ENCODE data around the gene CCDC192. TPM values are rescaled to one million over a fixed set of nuclear protein-coding genes. Genes with fewer than 3 reads are reported as not detected.

CCDC192 gene
- total RNA-seq, 2 donors from 2014 or later, result not detected

DNA sequence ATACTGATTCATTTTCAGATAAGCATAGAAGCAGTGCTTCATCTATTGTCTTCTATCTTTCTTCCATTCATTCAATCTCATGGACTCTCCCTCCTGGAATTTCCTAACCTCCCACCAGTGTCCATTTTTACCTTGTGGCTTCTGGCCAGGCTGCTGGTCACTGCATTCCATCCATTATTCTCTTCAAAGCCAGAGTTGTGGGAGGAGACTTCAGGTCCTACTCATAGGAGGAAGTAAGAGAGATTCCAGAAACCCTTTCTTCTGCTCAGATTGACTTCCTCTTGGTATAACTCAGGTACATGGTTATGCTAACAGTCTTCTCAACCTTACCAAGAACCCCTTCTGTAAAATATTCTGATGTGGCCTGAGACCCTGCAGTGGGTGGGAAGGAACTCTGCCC is 227.1 kb downstream of the CCDC192 start:
- H3K27ac Mint-ChIP-seq, result no peak overlapping the region
- H3K36me3 Mint-ChIP-seq, result no peaks in the 10 kb centered on the region
- no peaks in the 10 kb centered on the region for H3K9me3 Mint-ChIP-seq
- H3K4me3 Mint-ChIP-seq, result no peak overlapping the region
- DNase-seq (ENCODE audit: low spot score), result no peak
- H3K27me3 Mint-ChIP-seq, result peaks cover 8 to 9% of the 10 kb centered on the region in 2 donors
- ATAC-seq, result no peak
- peaks cover 0 to 3% of the 10 kb centered on the region in 2 donors for H3K4me1 Mint-ChIP-seq (ENCODE audit: low read depth in 2 of 2)

DNA sequence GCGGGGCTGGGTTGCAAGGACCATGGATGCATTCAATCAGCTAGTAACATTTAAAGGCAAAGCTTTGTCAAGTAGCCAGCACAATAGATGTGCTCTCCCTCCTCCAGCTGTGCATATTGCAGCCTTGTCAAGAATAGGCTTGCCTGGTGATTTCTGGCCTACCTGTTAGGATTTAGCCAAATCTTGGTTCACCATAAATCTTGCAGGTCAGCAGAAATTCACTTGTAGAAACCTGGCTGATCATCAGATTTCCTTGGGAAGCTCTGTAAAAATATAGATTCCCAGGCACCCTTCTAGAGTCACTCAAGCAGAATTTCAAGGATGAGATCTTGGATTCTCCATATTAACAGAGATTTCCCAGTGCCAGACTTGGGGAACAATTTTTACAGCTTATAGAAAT is 228.2 kb downstream of the CCDC192 start:
- ATAC-seq, result no peak
- H3K9me3 Mint-ChIP-seq, result no peaks in the 10 kb centered on the region
- H3K36me3 Mint-ChIP-seq, result no peaks in the 10 kb centered on the region
- H3K4me3 Mint-ChIP-seq, result no peak overlapping the region
- DNase-seq (ENCODE audit: low spot score), result no peak
- H3K4me1 Mint-ChIP-seq (ENCODE audit: low read depth in 2 of 2), result peaks cover 4 to 8% of the 10 kb centered on the region in 2 donors
- no peak overlapping the region for H3K27ac Mint-ChIP-seq
- peaks cover 4 to 5% of the 10 kb centered on the region in 2 donors for H3K27me3 Mint-ChIP-seq

GRCh38 chr5:127933348-127933747 is 230.2 kb downstream of the CCDC192 start:
- no peaks in the 10 kb centered on the region for H3K9me3 Mint-ChIP-seq
- H3K27me3 Mint-ChIP-seq, result peaks cover 0 to 2% of the 10 kb centered on the region in 2 donors
- DNase-seq (ENCODE audit: low spot score) (no peak), ATAC-seq (no peak)
- H3K36me3 Mint-ChIP-seq, result no peaks in the 10 kb centered on the region
- peaks cover 8 to 11% of the 10 kb centered on the region in 2 donors for H3K4me1 Mint-ChIP-seq (ENCODE audit: low read depth in 2 of 2)
- H3K4me3 Mint-ChIP-seq, result no peak overlapping the region
- H3K27ac Mint-ChIP-seq, result no peak overlapping the region

DNA sequence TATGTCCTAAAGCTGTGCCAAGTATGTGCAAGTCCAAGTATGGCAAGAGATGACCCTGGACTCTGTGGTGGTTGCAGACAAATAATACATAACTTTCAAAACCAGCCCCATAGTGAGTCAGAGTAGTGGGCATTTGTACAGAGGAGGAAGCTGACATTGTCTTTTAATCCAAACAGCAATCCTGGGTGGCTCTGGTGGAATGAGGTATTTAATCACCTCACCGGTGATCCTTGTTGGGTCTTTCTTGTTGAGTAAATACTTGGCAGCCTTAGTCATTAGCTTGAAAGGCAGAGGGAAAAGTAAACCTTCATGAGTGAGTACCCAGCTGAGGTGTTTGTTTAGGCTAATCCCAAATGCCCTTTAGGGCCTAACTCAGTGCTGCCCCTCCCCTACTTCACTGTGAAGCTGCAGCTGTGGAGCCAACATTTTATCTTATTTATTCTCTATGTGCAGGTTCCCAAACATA is 231.6 kb downstream of the CCDC192 start:
- no peak for DNase-seq (ENCODE audit: low spot score)
- Mint-ChIP-seq H3K4me3 (no peak overlapping the region), H3K27ac (peak overlapping the region in 1 of 2 donors; percentile 57), H3K36me3 (no peaks in the 10 kb centered on the region), H3K27me3 (peaks cover 0 to 2% of the 10 kb centered on the region in 2 donors), H3K4me1 (ENCODE audit: low read depth in 2 of 2) (peaks cover 8 to 11% of the 10 kb centered on the region in 2 donors), H3K9me3 (no peaks in the 10 kb centered on the region)
- no peak for ATAC-seq

DNA sequence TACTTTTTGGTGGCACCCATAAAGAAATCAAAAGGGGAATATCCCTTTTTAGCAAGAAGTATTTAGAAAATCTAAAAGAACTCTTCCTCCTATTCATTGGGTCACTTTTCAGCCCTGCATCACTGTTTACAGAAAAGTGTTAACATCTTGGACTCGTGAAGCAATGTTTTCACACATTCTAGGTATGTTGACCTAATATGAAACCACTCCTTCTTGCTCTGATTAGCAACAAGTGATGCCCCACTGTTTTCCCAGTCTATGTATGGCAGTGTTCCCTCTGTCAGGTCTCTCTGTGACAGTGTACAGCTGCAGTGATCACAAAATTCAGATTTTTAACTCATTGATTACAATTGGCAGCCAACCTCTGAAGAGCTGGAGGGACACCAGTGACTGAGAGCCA is 232.2 kb downstream of the CCDC192 start:
- Mint-ChIP-seq H3K4me3 (no peak overlapping the region), H3K4me1 (ENCODE audit: low read depth in 2 of 2) (peaks cover 8 to 11% of the 10 kb centered on the region in 2 donors), H3K36me3 (no peaks in the 10 kb centered on the region), H3K27me3 (peaks cover 0 to 2% of the 10 kb centered on the region in 2 donors), H3K27ac (peak overlapping the region in 1 of 2 donors; percentile 57), H3K9me3 (no peaks in the 10 kb centered on the region)
- peak; percentile 55 to 74 for ATAC-seq
- DNase-seq (ENCODE audit: low spot score), result no peak

DNA sequence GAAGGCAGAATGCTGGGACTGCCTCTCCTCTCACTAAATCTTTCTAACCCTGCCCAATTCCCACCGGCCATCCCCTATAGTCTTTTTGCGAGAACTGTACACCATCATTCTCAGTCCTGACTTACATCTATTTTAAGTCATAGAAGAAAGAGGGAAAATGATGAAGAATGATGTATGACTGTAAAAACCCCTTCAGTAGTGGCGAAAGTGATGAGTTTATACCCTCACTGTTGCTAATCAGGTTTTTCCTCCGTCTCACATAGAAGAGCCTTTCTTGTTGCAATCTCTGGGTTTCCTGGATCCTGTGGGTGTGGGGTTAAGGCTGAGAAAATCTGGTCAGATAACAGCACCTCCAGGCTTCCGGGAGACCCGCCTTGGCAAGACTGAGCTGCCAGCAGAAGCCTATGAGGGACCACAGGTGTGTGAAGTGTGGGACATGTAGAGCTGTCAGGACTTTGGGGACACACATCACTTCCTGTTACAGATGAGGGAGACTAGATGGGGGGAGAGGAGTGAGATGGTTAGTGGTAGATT is 233.3 kb downstream of the CCDC192 start:
- peak overlapping the region; percentile 8 to 25 for H3K27ac Mint-ChIP-seq
- no peaks in the 10 kb centered on the region for H3K27me3 Mint-ChIP-seq
- H3K4me3 Mint-ChIP-seq, result peak overlapping the region; percentile 59
- peaks cover 8 to 11% of the 10 kb centered on the region in 2 donors for H3K4me1 Mint-ChIP-seq (ENCODE audit: low read depth in 2 of 2)
- no peaks in the 10 kb centered on the region for H3K36me3 Mint-ChIP-seq
- peak; percentile 79 to 81 for ATAC-seq
- peak; percentile 67 for DNase-seq (ENCODE audit: low spot score)
- no peaks in the 10 kb centered on the region for H3K9me3 Mint-ChIP-seq

DNA sequence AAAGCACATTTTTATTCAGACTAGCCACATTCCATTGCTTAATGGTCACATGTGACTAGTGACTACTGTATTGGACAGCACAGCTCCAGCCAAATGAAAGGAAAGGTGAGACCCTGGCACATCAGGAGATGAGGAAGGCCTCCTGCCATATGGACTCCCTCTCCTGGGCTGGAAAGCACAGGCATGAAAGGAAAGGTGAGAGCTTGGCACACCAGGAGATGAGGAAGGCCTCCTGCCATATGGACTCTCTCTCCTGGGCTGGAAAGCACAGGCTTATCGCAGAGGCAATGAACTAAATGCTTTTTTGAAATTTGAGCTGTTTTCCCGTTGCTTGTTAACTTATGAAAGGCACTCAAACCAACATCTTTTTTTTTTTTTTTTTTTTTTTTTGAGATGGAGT is 235.6 kb downstream of the CCDC192 start:
- ATAC-seq (no peak), DNase-seq (ENCODE audit: low spot score) (no peak)
- Mint-ChIP-seq H3K27ac (no peak overlapping the region), H3K27me3 (no peaks in the 10 kb centered on the region), H3K4me3 (no peak overlapping the region), H3K36me3 (no peaks in the 10 kb centered on the region), H3K4me1 (ENCODE audit: low read depth in 2 of 2) (peaks cover 8 to 15% of the 10 kb centered on the region in 2 donors), H3K9me3 (no peaks in the 10 kb centered on the region)

DNA sequence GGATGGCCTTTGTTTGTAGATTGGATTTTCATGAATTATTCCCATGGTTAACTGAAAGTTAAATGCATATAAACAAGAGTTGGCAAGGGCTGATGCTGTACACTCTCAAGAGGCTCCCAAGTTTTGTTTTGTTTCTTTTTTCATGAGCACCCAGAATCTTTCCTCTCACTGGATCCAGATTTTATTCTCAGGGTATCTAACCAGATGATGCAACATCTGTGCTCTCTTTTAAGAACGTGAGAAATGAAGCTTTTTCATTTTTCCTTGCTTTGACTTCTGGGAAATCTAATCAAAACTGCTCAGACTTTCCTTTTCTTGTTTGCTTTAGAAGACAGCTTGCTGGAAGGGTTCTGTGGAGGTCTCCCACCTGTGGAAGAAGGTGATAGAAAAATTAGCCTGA is 237.7 kb downstream of the CCDC192 start:
- Mint-ChIP-seq H3K36me3 (no peaks in the 10 kb centered on the region), H3K27ac (no peak overlapping the region), H3K4me3 (no peak overlapping the region), H3K4me1 (ENCODE audit: low read depth in 2 of 2) (peaks cover 8 to 10% of the 10 kb centered on the region in 2 donors), H3K27me3 (no peaks in the 10 kb centered on the region), H3K9me3 (no peaks in the 10 kb centered on the region)
- DNase-seq (ENCODE audit: low spot score) (no peak), ATAC-seq (no peak)

- no peaks in the 10 kb centered on the region for H3K36me3 Mint-ChIP-seq
- DNase-seq (ENCODE audit: low spot score) (no peak), ATAC-seq (no peak)
- peaks cover 2 to 5% of the 10 kb centered on the region in 2 donors for H3K4me1 Mint-ChIP-seq (ENCODE audit: low read depth in 2 of 2)
- H3K27me3 Mint-ChIP-seq, result no peaks in the 10 kb centered on the region
- H3K4me3 Mint-ChIP-seq, result no peak overlapping the region
- no peaks in the 10 kb centered on the region for H3K9me3 Mint-ChIP-seq
- no peak overlapping the region for H3K27ac Mint-ChIP-seq
Measured at GRCh38 chr5:127941646-127942045, 238.5 kb downstream of the CCDC192 start.

GRCh38 chr5:127942246-127943060 is 239.3 kb downstream of the CCDC192 start:
- no peak for ATAC-seq
- Mint-ChIP-seq H3K9me3 (no peaks in the 10 kb centered on the region), H3K27me3 (no peaks in the 10 kb centered on the region), H3K27ac (no peak overlapping the region), H3K36me3 (no peaks in the 10 kb centered on the region), H3K4me1 (ENCODE audit: low read depth in 2 of 2) (peaks cover 0 to 4% of the 10 kb centered on the region in 2 donors), H3K4me3 (no peak overlapping the region)
- DNase-seq (ENCODE audit: low spot score), result no peak

- no peak overlapping the region for H3K27ac Mint-ChIP-seq
- peaks cover 0 to 4% of the 10 kb centered on the region in 2 donors for H3K4me1 Mint-ChIP-seq (ENCODE audit: low read depth in 2 of 2)
- DNase-seq (ENCODE audit: low spot score) (no peak), ATAC-seq (no peak)
- no peaks in the 10 kb centered on the region for H3K9me3 Mint-ChIP-seq
- no peaks in the 10 kb centered on the region for H3K27me3 Mint-ChIP-seq
- no peaks in the 10 kb centered on the region for H3K36me3 Mint-ChIP-seq
- no peak overlapping the region for H3K4me3 Mint-ChIP-seq
Measured at GRCh38 chr5:127943061-127943371, 239.8 kb downstream of the CCDC192 start.

DNA sequence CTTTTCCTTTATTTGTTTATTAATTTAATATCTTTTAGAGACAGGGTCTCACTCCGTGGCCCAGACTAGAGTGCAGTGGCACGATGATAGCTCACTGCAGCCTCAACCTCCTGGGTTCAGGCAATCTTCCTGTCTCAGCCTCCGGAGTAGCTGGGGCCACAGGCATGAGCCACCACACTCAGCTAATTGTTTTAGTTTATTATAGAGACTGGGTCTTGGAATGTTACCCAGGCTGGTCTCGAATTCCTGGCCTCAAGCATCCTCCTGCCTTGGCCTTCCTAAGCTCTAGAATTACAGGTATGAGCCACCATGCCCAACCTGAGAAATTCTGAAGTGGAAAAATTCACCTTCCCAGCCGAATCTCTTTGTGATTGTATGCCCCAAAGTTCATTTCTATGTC is 240.9 kb downstream of the CCDC192 start:
- no peaks in the 10 kb centered on the region for H3K36me3 Mint-ChIP-seq
- no peak overlapping the region for H3K4me3 Mint-ChIP-seq
- H3K4me1 Mint-ChIP-seq (ENCODE audit: low read depth in 2 of 2), result peaks cover 0 to 4% of the 10 kb centered on the region in 2 donors
- H3K9me3 Mint-ChIP-seq, result no peaks in the 10 kb centered on the region
- H3K27ac Mint-ChIP-seq, result no peak overlapping the region
- DNase-seq (ENCODE audit: low spot score) (no peak), ATAC-seq (no peak)
- H3K27me3 Mint-ChIP-seq, result no peaks in the 10 kb centered on the region

DNA sequence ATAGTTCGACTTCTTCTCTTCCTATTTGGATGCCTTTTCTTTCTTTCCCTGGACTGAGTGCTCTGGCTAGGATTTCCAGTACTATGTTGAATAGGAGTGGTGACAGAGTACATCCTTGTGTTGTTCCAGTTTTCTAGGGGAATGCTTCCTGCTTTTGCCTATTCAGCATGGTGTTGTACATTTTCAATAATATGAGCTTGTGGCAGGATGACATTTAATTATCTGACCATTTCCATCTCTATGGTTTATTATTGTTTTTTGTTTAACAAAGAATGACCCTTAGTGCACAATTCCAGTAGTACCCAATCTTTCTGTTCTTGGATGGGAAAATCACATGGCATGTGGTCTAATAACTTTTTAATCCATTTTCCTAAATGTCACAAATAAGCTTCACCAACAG is 244.8 kb downstream of the CCDC192 start:
- Mint-ChIP-seq H3K4me1 (ENCODE audit: low read depth in 2 of 2) (peaks cover 0 to 3% of the 10 kb centered on the region in 2 donors), H3K36me3 (no peaks in the 10 kb centered on the region), H3K27ac (no peak overlapping the region), H3K9me3 (no peaks in the 10 kb centered on the region), H3K4me3 (no peak overlapping the region), H3K27me3 (no peaks in the 10 kb centered on the region)
- no peak for DNase-seq (ENCODE audit: low spot score)
- no peak for ATAC-seq

GRCh38 chr5:127950707-127951391 is 247.7 kb downstream of the CCDC192 start:
- H3K27me3 Mint-ChIP-seq, result no peaks in the 10 kb centered on the region
- no peak for ATAC-seq
- DNase-seq (ENCODE audit: low spot score), result no peak
- no peak overlapping the region for H3K4me3 Mint-ChIP-seq
- no peaks in the 10 kb centered on the region for H3K9me3 Mint-ChIP-seq
- H3K4me1 Mint-ChIP-seq (ENCODE audit: low read depth in 2 of 2), result peaks cover 0 to 3% of the 10 kb centered on the region in 2 donors
- no peak overlapping the region for H3K27ac Mint-ChIP-seq
- H3K36me3 Mint-ChIP-seq, result no peaks in the 10 kb centered on the region

Data from natural killer cell treated with Interleukin-12 subunit alpha and Interleukin-12 subunit beta and Interleukin-15 and Interleukin-18, amount 100 ng/mL, for 72 hours (primary cell).